Stimulated activated CD4-positive, alpha-beta T cell treated with anti-CD3 and anti-CD28 coated beads, Interleukin-12 subunit alpha, Interleukin-12 subunit beta, amount 100 ng/mL, for 24 hours (primary cell): ENCODE results near the gene THAP10.
"Not testable (repeated sequence)": the region's sequence is repeated elsewhere in the genome, so short reads cannot be mapped to it uniquely, and the experiment has no call there.

Source experiments
- DNase-seq, 2 experiments: peaks; one replicate each; pipeline ENCODE4 v3.0.0-alpha.2; 2020; ENCODE audit warnings: low read depth in 2 of 2

The THAP10 gene

GRCh38 chr15:70876683-70877082 is 15.6 kb downstream of the THAP10 start:
- DNase-seq: no peak

- DNase-seq: no peak
Measured at GRCh38 chr15:70876011-70876410, 16.2 kb downstream of the THAP10 start.

GRCh38 chr15:70875001-70875782 is 17.0 kb downstream of the THAP10 start:
- no peak for DNase-seq

- DNase-seq: no peak
Measured at GRCh38 chr15:70873232-70874054, 18.8 kb downstream of the THAP10 start.

GRCh38 chr15:70871490-70871889 is 20.7 kb downstream of the THAP10 start:
- DNase-seq: not testable (repeated sequence)

GRCh38 chr15:70870051-70870450 is 22.2 kb downstream of the THAP10 start:
- no peak for DNase-seq

GRCh38 chr15:70869346-70869745 is 22.9 kb downstream of the THAP10 start:
- no peak for DNase-seq

GRCh38 chr15:70867911-70868467 is 24.2 kb downstream of the THAP10 start:
- no peak for DNase-seq

GRCh38 chr15:70866982-70867641 is 25.1 kb downstream of the THAP10 start:
- no peak for DNase-seq

GRCh38 chr15:70863450-70864218 is 28.6 kb downstream of the THAP10 start:
- no peak for DNase-seq

- no peak for DNase-seq
Measured at GRCh38 chr15:70859998-70860397, 32.2 kb downstream of the THAP10 start.

GRCh38 chr15:70859322-70859908 is 32.8 kb downstream of the THAP10 start:
- DNase-seq: no peak

GRCh38 chr15:70858614-70859321 is 33.5 kb downstream of the THAP10 start:
- not testable (repeated sequence) for DNase-seq

GRCh38 chr15:70857562-70858285 is 34.5 kb downstream of the THAP10 start:
- no peak for DNase-seq

- DNase-seq: no peak
Measured at GRCh38 chr15:70856884-70857561, 35.2 kb downstream of the THAP10 start.

- no peak for DNase-seq
Measured at GRCh38 chr15:70856177-70856883, 35.9 kb downstream of the THAP10 start.

GRCh38 chr15:70855764-70856163 is 36.5 kb downstream of the THAP10 start:
- no peak for DNase-seq

GRCh38 chr15:70854666-70854976 is 37.6 kb downstream of the THAP10 start:
- no peak for DNase-seq
